HepG2 (cell line): ENCODE results near the gene LIPC. TPM values are rescaled to one million over a fixed set of nuclear protein-coding genes. Genes with fewer than 3 reads are reported as not detected.
A peak's percentile ranks its signal among the peaks of the same experiment; 100 is the strongest.

Experiments
- ATAC-seq: fragments of 200-7000 bp; cut with Tn5 transposase; 3 replicates; pipeline ENCODE4 v1.9.1; 2020; ENCODE audit warnings: mild to moderate bottlenecking, moderate library complexity
- BruUV-seq: library from RNA; stranded (reverse); fragments of 400-500 nt; replicated peaks from 2 replicates; lab custom pipeline; 2021; lab: Mats Ljungman, UMichigan
- CTCF ChIA-PET: fragments of 300-600 bp; formaldehyde crosslinking; extraction: SDS; loops from one replicate; lab custom pipeline; 2021; ENCODE audit warnings: low total read pairs, inconsistent platforms, low intra/inter-chr PET ratio; lab: Yijun Ruan, JAX
- POLR2A ChIA-PET: fragments of 350-600 bp; sonication (Branson Sonifier 250); formaldehyde crosslinking; loops from one replicate; lab custom pipeline; 2020; ENCODE audit warnings: antibody characterized with exemption, inconsistent platforms; lab: Yijun Ruan, JAX
- DNase-seq: peaks from one replicate; pipeline ENCODE4 v3.0.0-alpha.2; 2015; ENCODE audit warnings: low spot score
- FAIRE-seq: peaks from 3 replicates; lab custom pipeline; 2011; peaks lifted over from hg19 to GRCh38; lab: Jason Lieb, UNC
- H2AFZ ChIP-seq: one replicate; pipeline ENCODE4 v1.6.1; 2011; ENCODE audit warnings: low read length, inconsistent platforms
- H3K27ac ChIP-seq: fragments of 300-600 bp; 3 replicates; pipeline ENCODE4 v1.8.0; 2011; ENCODE audit warnings: mixed run types, mild to moderate bottlenecking, mixed read lengths, low read length, inconsistent platforms; ENCODE audit not compliant: insufficient read depth; ENCODE audit errors: extremely low read length
- H3K27me3 ChIP-seq, 2 experiments: fragments of 200-600 bp in 1 of 2; 2 replicates in 1 of 2; 3 replicates in 1 of 2; pipeline versions ENCODE4 v1.6.0 to v1.8.0; 2011; ENCODE audit warnings: low read length in 2 of 2, mild to moderate bottlenecking in 2 of 2, moderate library complexity in 2 of 2, inconsistent platforms in 1 of 2; ENCODE audit not compliant: insufficient read depth in 2 of 2, control insufficient read depth in 1 of 2
- H3K36me3 ChIP-seq, 2 experiments: fragments of 200-600 bp in 1 of 2; replicated peaks in 1 of 2; 2 replicates in 1 of 2; 3 replicates in 1 of 2; pipeline versions ENCODE4 v1.5.1 to v1.8.0; 2011; ENCODE audit warnings: low read length in 2 of 2, inconsistent platforms in 1 of 2; ENCODE audit not compliant: insufficient read depth in 2 of 2, control insufficient read depth in 1 of 2
- H3K4me1 ChIP-seq: 2 replicates; pipeline ENCODE4 v1.5.1; 2012; ENCODE audit warnings: low read length, inconsistent platforms; ENCODE audit not compliant: insufficient read depth
- H3K4me2 ChIP-seq: 2 replicates; pipeline ENCODE4 v1.6.0; 2011; ENCODE audit warnings: low read depth, low read length, inconsistent platforms
- H3K4me3 ChIP-seq, 3 experiments: fragments of 200-600 bp in 1 of 3; sonication (generic), shearing (Covaris generic) in 1 of 3; replicated peaks in 1 of 3; 2 replicates each; pipeline ENCODE4 v1.5.1; 2011 to 2016; ENCODE audit warnings: low read length in 3 of 3, inconsistent platforms in 2 of 3, low read depth in 2 of 3, mild to moderate bottlenecking in 2 of 3, control low read depth in 1 of 3, mixed read lengths in 1 of 3; ENCODE audit not compliant: insufficient read depth in 1 of 3
- H3K79me2 ChIP-seq: one replicate; pipeline ENCODE4 v1.6.1; 2011; ENCODE audit warnings: low read length, inconsistent platforms; ENCODE audit not compliant: insufficient read depth
- H3K9ac ChIP-seq: 2 replicates; pipeline ENCODE4 v1.6.0; 2011; ENCODE audit warnings: mild to moderate bottlenecking, low read depth, low read length, inconsistent platforms; ENCODE audit not compliant: insufficient read depth
- H3K9me3 ChIP-seq: 2 replicates; pipeline ENCODE4 v1.5.1; 2012; ENCODE audit warnings: mild to moderate bottlenecking, low read length
- H4K20me1 ChIP-seq: 2 replicates; pipeline ENCODE4 v1.6.0; 2011; ENCODE audit warnings: inconsistent platforms, mild to moderate bottlenecking, low read length, moderate library complexity; ENCODE audit not compliant: insufficient read depth
- ETV5 ChIP-seq: IDR thresholded peaks from 2 replicates; pipeline ENCODE4 v1.6.1; 2018; ENCODE audit warnings: missing biosample characterization, missing genetic modification reagents, inconsistent platforms, borderline replicate concordance
- MAFF ChIP-seq: IDR thresholded peaks from 2 replicates; pipeline ENCODE4 v1.6.1; 2011; ENCODE audit warnings: low read depth, low read length, improper control_type of control experiment
- MAFK ChIP-seq, 2 experiments: IDR thresholded peaks in 1 of 2; conservative IDR thresholded peaks in 1 of 2; 2 replicates each; pipeline ENCODE4 v1.6.1; 2011; ENCODE audit warnings: improper control_type of control experiment in 2 of 2, low read length in 2 of 2
- MBNL3 ChIP-seq: fragments of 250-450 bp; sonication (Bioruptor Pico); conservative IDR thresholded peaks from 2 replicates; pipeline ENCODE4 v1.8.0; 2022; ENCODE audit warnings: mild to moderate bottlenecking, inconsistent platforms
- NFE2L2 ChIP-seq: fragments of 150-350 bp; IDR thresholded peaks from 2 replicates; pipeline ENCODE4 v1.6.1; 2014; ENCODE audit warnings: low read length
- SPEN ChIP-seq: sonication (generic); formaldehyde crosslinking; IDR thresholded peaks from 2 replicates; pipeline ENCODE4 v1.5.1; 2020; ENCODE audit warnings: low read depth, mild to moderate bottlenecking, missing genetic modification reagents
- TBL1XR1 ChIP-seq: fragments of 150-350 bp; IDR thresholded peaks from 2 replicates; pipeline ENCODE4 v1.6.1; 2014; ENCODE audit warnings: borderline replicate concordance, low read length; ENCODE audit not compliant: partially characterized antibody
- ZBTB3 ChIP-seq: sonication (generic); formaldehyde crosslinking; IDR thresholded peaks from 2 replicates; pipeline ENCODE4 v1.4.0; 2020; ENCODE audit warnings: low read depth, mild to moderate bottlenecking, moderate library complexity, missing genetic modification reagents, borderline replicate concordance
- ZNF225 ChIP-seq: sonication (generic); formaldehyde crosslinking; IDR thresholded peaks from 2 replicates; pipeline ENCODE4 v1.4.0; 2020; ENCODE audit warnings: mild to moderate bottlenecking, missing genetic modification reagents
- ZNF546 ChIP-seq: sonication (generic); formaldehyde crosslinking; conservative IDR thresholded peaks from 2 replicates; pipeline ENCODE4 v1.8.1; 2023; ENCODE audit warnings: mild to moderate bottlenecking, missing genetic modification reagents
- ZNF619 ChIP-seq: sonication (generic); formaldehyde crosslinking; IDR thresholded peaks from 2 replicates; pipeline ENCODE4 v1.4.0; 2020; ENCODE audit warnings: mild to moderate bottlenecking, missing genetic modification reagents
- ZNF768 ChIP-seq: sonication (generic); formaldehyde crosslinking; IDR thresholded peaks from 2 replicates; pipeline ENCODE4 v1.4.0; 2020; ENCODE audit warnings: missing genetic modification reagents
- ZSCAN22 ChIP-seq: sonication (generic); formaldehyde crosslinking; IDR thresholded peaks from 2 replicates; pipeline ENCODE4 v1.4.0; 2020; ENCODE audit warnings: mild to moderate bottlenecking, missing genetic modification reagents
- WGBS: methylation state at CpG from one replicate; pipeline ENCODE4 v1.1.6; 2017; ENCODE audit warnings: low lambda C conversion rate; 5-methylcytosine and 5-hydroxymethylcytosine counted together
- in situ Hi-C: cut with HindIII; loops from 2 replicates; pipeline ENCODE4 v1.10.0; 2017; ENCODE audit warnings: low pct_unique_long_range_greater_than_20kb; ENCODE audit not compliant: extremely low pct_ligation_motif_present
- intact Hi-C: fragments of 100-400 bp; cut with micrococcal nuclease; formaldehyde crosslinking; loops from one replicate; pipeline ENCODE4 v1.10.0; 2022; ENCODE audit not compliant: unreplicated experiment
- polyA plus RNA-seq, 8 experiments: library from polyadenylated mRNA; depleted of rRNA in 3 of 8; stranded (reverse) in 7 of 8; unstranded in 1 of 8; fragments of >200 nt; fragmentation: Illumina TruSeq in 4 of 8; extraction: Trizol in 4 of 8; gene quantifications; 2 replicates each; pipeline versions ENCODE4 v1.2.1 to v1.2.3, GENCODE V29; 2011 to 2016; ENCODE audit warnings: low read depth in 4 of 8, missing spikeins in 1 of 8, mixed read lengths in 1 of 8; ENCODE audit not compliant: insufficient read depth in 1 of 8
- total RNA-seq, 5 experiments: library from RNA; depleted of rRNA; stranded (reverse); fragments of >200 nt; fragmentation: Illumina TruSeq; extraction: Trizol; gene quantifications; 2 replicates each; pipeline ENCODE4 v1.2.3, GENCODE V29; 2016; ENCODE audit warnings: low read depth in 1 of 5
- TF ChIP-seq, protein P1 (sequence below): sonication (generic); formaldehyde crosslinking; conservative IDR thresholded peaks from 2 replicates; pipeline ENCODE4 v1.8.0; 2022; ENCODE audit warnings: low read depth, missing genetic modification reagents
- TF ChIP-seq, protein P2 (sequence below): sonication (generic); formaldehyde crosslinking; IDR thresholded peaks from 2 replicates; pipeline ENCODE4 v1.5.1; 2020; ENCODE audit warnings: mild to moderate bottlenecking, missing genetic modification reagents, moderate library complexity

LIPC gene
- total and polyA plus RNA-seq, 2 of the 13 experiments (the other 11 are each of a cell fraction or from before 2014, with no cell fraction given) = 26.0 to 38.0 TPM

DNA sequence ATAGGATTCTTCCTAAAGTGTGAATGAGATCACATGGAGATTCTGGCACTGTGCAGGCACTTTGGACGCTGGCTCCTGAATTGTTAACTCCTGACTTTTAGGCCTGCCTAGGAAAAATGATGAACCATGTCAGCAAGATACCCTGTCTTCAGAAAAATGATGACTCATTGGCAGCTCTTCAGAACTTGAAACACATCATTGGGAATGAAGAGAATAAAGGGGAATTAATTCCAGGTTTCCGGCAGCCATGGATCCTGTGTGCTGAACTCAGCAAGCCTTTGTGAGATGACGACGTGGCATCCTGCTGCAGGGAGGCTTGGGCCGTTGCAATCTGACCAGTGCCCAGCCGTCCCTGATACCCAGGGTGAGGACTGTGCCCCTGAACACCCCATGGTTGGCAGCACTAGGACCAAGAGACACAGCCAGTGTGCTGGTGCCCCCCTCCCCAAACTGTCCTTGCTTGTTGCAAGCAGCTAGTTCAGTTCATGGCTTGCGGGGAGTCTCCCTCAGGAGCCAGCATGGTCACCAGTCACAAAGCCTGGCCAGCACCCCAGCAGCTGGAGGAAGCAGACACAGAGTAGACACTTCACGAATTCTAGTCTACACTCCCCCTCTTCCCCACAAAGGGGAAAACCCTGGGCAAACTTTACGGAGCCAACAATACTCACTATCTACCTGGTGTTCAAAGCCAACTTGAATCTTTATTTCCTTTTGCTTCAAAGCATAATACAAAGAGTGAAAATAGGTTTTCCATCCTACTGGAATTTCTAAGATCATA, 7.8 kb upstream of the LIPC start:
- H3K4me2 ChIP-seq = peak overlapping the region; percentile 69
- 20% methylated on average over 7 of the region's 9 CpGs for WGBS
- ATAC-seq (peak; percentile 59), DNase-seq (no peak), FAIRE-seq (no peak)
- BruUV-seq = no TSS peak
- peak overlapping the region; percentile 52 for H2AFZ ChIP-seq
- no peaks in the 10 kb centered on the region for H3K27me3 ChIP-seq
- in situ Hi-C loops = no loop called here
- intact Hi-C loops = no loop called here
- no peaks in the 10 kb centered on the region for H3K36me3 ChIP-seq
- H3K4me1 ChIP-seq = peaks cover 55% of the 10 kb centered on the region
- no peak overlapping the region for H3K27ac ChIP-seq
- no peaks in the 10 kb centered on the region for H4K20me1 ChIP-seq
- H3K9me3 ChIP-seq = no peaks in the 10 kb centered on the region
- ChIA-PET POLR2A (no interaction called here), CTCF (no interaction called here)
- H3K9ac ChIP-seq = peak overlapping the region; percentile 13; the same call in 1 of the 2 replicates
- peak overlapping the region in 2 of 3 experiments; percentile 36 to 53; a peak in 4 of 6 replicates for H3K4me3 ChIP-seq
- H3K79me2 ChIP-seq = no peaks in the 10 kb centered on the region
- TF ChIP-seq TBL1XR1 (no peak), ZNF768 (CRISPR knock-in tag) (peak; percentile 37; the same call in 1 of the 2 replicates), ZSCAN22 (CRISPR knock-in tag) (no peak), MAFK (conservative IDR thresholded peaks at IDR 0.05 in 1 of 2, IDR thresholded peaks at IDR 0.05 in 1 of 2; ENCODE audit: low read length in 2 of 2) (peak; percentile 48 to 52; a peak in 3 of 4 replicates), MAFF (peak; percentile 43), ZNF546 (no peak), SPEN (no peak), ETV5 (CRISPR knock-in tag) (0 out of 2 replicates have a peak, but pooled peaks have one; percentile 12), MBNL3 (CRISPR knock-in tag) (no peak), ZNF619 (0 out of 2 replicates have a peak, but pooled peaks have one; percentile 57), ZBTB3 (CRISPR knock-in tag) (no peak), ZNF225 (CRISPR knock-in tag) (0 out of 2 replicates have a peak, but pooled peaks have one; percentile 28), NFE2L2 (peak; percentile 59; the same call in 1 of the 2 replicates)
- TF ChIP-seq, protein P1, sequence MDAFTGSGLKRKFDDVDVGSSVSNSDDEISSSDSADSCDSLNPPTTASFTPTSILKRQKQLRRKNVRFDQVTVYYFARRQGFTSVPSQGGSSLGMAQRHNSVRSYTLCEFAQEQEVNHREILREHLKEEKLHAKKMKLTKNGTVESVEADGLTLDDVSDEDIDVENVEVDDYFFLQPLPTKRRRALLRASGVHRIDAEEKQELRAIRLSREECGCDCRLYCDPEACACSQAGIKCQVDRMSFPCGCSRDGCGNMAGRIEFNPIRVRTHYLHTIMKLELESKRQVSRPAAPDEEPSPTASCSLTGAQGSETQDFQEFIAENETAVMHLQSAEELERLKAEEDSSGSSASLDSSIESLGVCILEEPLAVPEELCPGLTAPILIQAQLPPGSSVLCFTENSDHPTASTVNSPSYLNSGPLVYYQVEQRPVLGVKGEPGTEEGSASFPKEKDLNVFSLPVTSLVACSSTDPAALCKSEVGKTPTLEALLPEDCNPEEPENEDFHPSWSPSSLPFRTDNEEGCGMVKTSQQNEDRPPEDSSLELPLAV (CRISPR knock-in tag) = no peak
- TF ChIP-seq, protein P2, sequence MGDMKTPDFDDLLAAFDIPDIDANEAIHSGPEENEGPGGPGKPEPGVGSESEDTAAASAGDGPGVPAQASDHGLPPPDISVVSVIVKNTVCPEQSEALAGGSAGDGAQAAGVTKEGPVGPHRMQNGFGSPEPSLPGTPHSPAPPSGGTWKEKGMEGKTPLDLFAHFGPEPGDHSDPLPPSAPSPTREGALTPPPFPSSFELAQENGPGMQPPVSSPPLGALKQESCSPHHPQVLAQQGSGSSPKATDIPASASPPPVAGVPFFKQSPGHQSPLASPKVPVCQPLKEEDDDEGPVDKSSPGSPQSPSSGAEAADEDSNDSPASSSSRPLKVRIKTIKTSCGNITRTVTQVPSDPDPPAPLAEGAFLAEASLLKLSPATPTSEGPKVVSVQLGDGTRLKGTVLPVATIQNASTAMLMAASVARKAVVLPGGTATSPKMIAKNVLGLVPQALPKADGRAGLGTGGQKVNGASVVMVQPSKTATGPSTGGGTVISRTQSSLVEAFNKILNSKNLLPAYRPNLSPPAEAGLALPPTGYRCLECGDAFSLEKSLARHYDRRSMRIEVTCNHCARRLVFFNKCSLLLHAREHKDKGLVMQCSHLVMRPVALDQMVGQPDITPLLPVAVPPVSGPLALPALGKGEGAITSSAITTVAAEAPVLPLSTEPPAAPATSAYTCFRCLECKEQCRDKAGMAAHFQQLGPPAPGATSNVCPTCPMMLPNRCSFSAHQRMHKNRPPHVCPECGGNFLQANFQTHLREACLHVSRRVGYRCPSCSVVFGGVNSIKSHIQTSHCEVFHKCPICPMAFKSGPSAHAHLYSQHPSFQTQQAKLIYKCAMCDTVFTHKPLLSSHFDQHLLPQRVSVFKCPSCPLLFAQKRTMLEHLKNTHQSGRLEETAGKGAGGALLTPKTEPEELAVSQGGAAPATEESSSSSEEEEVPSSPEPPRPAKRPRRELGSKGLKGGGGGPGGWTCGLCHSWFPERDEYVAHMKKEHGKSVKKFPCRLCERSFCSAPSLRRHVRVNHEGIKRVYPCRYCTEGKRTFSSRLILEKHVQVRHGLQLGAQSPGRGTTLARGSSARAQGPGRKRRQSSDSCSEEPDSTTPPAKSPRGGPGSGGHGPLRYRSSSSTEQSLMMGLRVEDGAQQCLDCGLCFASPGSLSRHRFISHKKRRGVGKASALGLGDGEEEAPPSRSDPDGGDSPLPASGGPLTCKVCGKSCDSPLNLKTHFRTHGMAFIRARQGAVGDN (CRISPR knock-in tag) = peak; percentile 52
